Lung (tissue), 12 donors: ENCODE data around the gene FSHR. TPM values are rescaled to one million over a fixed set of nuclear protein-coding genes. Genes with fewer than 3 reads are reported as not detected.

ENCODE experiments used
- ATAC-seq: fragments of 200-7000 bp; cut with Tn5 transposase; one replicate; pipeline ENCODE4 v1.9.1; 2020; ENCODE audit warnings: moderate number of reproducible peaks; ENCODE audit not compliant: insufficient read depth, low FRiP score
- DNase-seq, 3 donors: peaks; one replicate each; pipeline ENCODE4 v3.0.0-alpha.2; 2013 to 2017
- H3K27ac ChIP-seq, 2 donors: one replicate each; pipeline ENCODE4 v1.5.1; 2013; ENCODE audit warnings: mild to moderate bottlenecking in 2 of 2, moderate library complexity in 2 of 2, control low read depth in 1 of 2, inconsistent platforms in 1 of 2, low read depth in 1 of 2, low read length in 1 of 2
- H3K27me3 ChIP-seq, 3 donors: one replicate each; pipeline ENCODE4 v1.5.1; 2013; ENCODE audit warnings: low read length in 2 of 3; ENCODE audit not compliant: control insufficient read depth in 3 of 3, insufficient read depth in 3 of 3
- H3K36me3 ChIP-seq, 4 donors: one replicate each; pipeline ENCODE4 v1.5.1; 2013; ENCODE audit warnings: low read length in 4 of 4, mild to moderate bottlenecking in 1 of 4, moderate library complexity in 1 of 4; ENCODE audit not compliant: control insufficient read depth in 4 of 4, insufficient read depth in 4 of 4
- H3K4me1 ChIP-seq, 5 donors: one replicate each; pipeline ENCODE4 v1.5.1; 2013; ENCODE audit warnings: low read length in 5 of 5, mild to moderate bottlenecking in 2 of 5, moderate library complexity in 1 of 5; ENCODE audit not compliant: control insufficient read depth in 5 of 5, insufficient read depth in 5 of 5
- H3K4me3 ChIP-seq: one replicate; pipeline ENCODE4 v1.5.1; 2013; ENCODE audit warnings: mild to moderate bottlenecking, control low read depth, moderate library complexity
- H3K9ac ChIP-seq, 2 donors: one replicate each; pipeline ENCODE4 v1.5.1; 2013; ENCODE audit warnings: low read length in 2 of 2, control low read depth in 1 of 2; ENCODE audit not compliant: insufficient read depth in 1 of 2
- H3K9me3 ChIP-seq, 4 donors: one replicate each; pipeline ENCODE4 v1.5.1; 2013; ENCODE audit warnings: low read length in 3 of 4, mild to moderate bottlenecking in 1 of 4, moderate library complexity in 1 of 4; ENCODE audit not compliant: control insufficient read depth in 4 of 4, insufficient read depth in 3 of 4
- WGBS, 2 donors: extraction: QIAGEN DNeasy Blood & Tissue Kit; methylation state at CpG; one replicate each; pipeline ENCODE4 v1.1.7; 2013; 5-methylcytosine and 5-hydroxymethylcytosine counted together
- polyA plus RNA-seq, 2 donors: library from polyadenylated mRNA; stranded (reverse); fragments of 200-250 nt; gene quantifications; one replicate each; pipeline ENCODE4 v1.2.1, GENCODE V29; 2013
- total RNA-seq, 2 donors: library from RNA; depleted of rRNA in 1 of 2; stranded (reverse); fragments of >200 nt in 1 of 2; gene quantifications; one replicate each; pipeline ENCODE4 v1.2.1, GENCODE V29; 2014 to 2021
- TF ChIP-seq, protein P1 (sequence below): IDR thresholded peaks from 2 replicates; pipeline ENCODE4 v1.5.1; 2012; ENCODE audit warnings: mild to moderate bottlenecking; ENCODE audit errors: control extremely low read depth, extremely low read depth
- donor health status: control.
- donor health status: control.
- donor health status: Bipolar disorder and iron deficiency.
- donor health status: healthy.
- donor health status: DM: yes; HTN: yes; CAD: no.

FSHR gene
- total and polyA plus RNA-seq, 4 donors = not detected

DNA sequence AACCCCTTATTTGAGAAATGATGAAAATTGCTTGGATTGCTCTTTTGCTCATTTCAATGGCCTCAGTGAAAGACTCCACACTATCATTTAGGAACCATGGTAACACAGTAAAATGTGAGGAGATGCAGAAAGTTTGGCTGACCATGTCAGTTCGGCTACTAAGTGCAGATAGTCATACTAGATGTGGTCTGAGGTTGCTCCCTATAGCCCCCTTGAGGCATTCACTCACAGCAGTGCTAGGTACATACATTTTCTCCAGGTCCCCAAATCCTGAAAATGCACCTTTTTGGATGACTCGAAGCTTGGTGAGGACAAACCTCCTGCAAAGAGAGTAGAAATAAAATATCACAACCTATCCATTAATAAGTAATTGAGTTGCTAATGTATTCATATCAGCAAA, 86.3 kb downstream of the FSHR start:
- Histone ChIP-seq H3K9me3 (no peaks in the 10 kb centered on the region), H3K4me1 (no peaks in the 10 kb centered on the region), H3K27me3 (no peaks in the 10 kb centered on the region), H3K27ac (no peak overlapping the region), H3K9ac (no peak overlapping the region), H3K36me3 (no peaks in the 10 kb centered on the region), H3K4me3 (no peak overlapping the region)
- DNase-seq = no peak
- TF ChIP-seq, protein P1, sequence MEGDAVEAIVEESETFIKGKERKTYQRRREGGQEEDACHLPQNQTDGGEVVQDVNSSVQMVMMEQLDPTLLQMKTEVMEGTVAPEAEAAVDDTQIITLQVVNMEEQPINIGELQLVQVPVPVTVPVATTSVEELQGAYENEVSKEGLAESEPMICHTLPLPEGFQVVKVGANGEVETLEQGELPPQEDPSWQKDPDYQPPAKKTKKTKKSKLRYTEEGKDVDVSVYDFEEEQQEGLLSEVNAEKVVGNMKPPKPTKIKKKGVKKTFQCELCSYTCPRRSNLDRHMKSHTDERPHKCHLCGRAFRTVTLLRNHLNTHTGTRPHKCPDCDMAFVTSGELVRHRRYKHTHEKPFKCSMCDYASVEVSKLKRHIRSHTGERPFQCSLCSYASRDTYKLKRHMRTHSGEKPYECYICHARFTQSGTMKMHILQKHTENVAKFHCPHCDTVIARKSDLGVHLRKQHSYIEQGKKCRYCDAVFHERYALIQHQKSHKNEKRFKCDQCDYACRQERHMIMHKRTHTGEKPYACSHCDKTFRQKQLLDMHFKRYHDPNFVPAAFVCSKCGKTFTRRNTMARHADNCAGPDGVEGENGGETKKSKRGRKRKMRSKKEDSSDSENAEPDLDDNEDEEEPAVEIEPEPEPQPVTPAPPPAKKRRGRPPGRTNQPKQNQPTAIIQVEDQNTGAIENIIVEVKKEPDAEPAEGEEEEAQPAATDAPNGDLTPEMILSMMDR = no peak
- no peak for ATAC-seq
- 68 to 71% methylated on average over 2 of the region's 2 CpGs for WGBS, 2 donors

- TF ChIP-seq, protein P1 = no peak
- ATAC-seq (no peak), DNase-seq (no peak)
- Histone ChIP-seq H3K27ac (no peak overlapping the region), H3K27me3 (no peaks in the 10 kb centered on the region), H3K9ac (no peak overlapping the region), H3K9me3 (peaks cover 0 to 4% (median 2%) of the 10 kb centered on the region in 4 donors), H3K4me1 (no peaks in the 10 kb centered on the region), H3K4me3 (no peak overlapping the region), H3K36me3 (no peaks in the 10 kb centered on the region)
- WGBS, 2 donors = 44 to 52% methylated on average over 2 of the region's 2 CpGs
Observed at GRCh38 chr2:49053156-49053555, 101.2 kb downstream of the FSHR start.

- TF ChIP-seq, protein P1 = no peak
- H3K4me1 ChIP-seq = no peaks in the 10 kb centered on the region
- H3K9ac ChIP-seq = no peak overlapping the region
- H3K36me3 ChIP-seq = no peaks in the 10 kb centered on the region
- H3K9me3 ChIP-seq = peaks cover 0 to 3% (median 0%) of the 10 kb centered on the region in 4 donors
- DNase-seq (no peak), ATAC-seq (no peak)
- no peak overlapping the region for H3K4me3 ChIP-seq
- H3K27ac ChIP-seq = no peak overlapping the region
- H3K27me3 ChIP-seq = no peaks in the 10 kb centered on the region
Observed at GRCh38 chr2:49050265-49050664, 104.0 kb downstream of the FSHR start.

DNA sequence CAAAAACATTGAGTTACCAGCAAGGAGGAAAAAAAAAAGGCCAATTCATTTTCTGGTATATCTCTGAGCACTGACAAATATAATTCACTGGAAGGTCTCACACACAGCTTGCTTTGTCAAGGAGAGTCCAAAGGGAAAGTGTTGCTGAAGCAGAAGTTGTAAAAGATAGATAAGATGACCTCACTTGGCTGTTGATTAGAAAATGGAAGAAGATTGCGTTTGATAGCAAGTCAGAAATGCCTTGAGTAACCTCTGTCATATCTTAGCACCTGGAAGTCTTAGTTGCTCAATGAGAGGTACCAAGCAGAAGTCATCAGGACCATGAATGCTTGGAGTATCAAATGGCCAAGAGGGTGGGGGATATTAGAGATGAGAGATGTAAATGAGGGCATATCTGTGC, 105.2 kb downstream of the FSHR start:
- no peak for DNase-seq
- no peaks in the 10 kb centered on the region for H3K9me3 ChIP-seq
- 76 to 94% methylated on average over 1 of the region's 1 CpG for WGBS, 2 donors
- no peaks in the 10 kb centered on the region for H3K36me3 ChIP-seq
- H3K4me1 ChIP-seq = no peaks in the 10 kb centered on the region
- no peak overlapping the region for H3K9ac ChIP-seq
- no peak for ATAC-seq
- H3K27ac ChIP-seq = no peak overlapping the region
- H3K27me3 ChIP-seq = no peaks in the 10 kb centered on the region
- no peak overlapping the region for H3K4me3 ChIP-seq
- TF ChIP-seq, protein P1 = no peak
